ENCODE results near the gene GALK1. TPM values are rescaled to one million over a fixed set of nuclear protein-coding genes. Genes with fewer than 3 reads are reported as not detected.

The GALK1 gene
- total and polyA plus RNA-seq, 2 donors from 2014 or later: 34.5 to 105 TPM

DNA sequence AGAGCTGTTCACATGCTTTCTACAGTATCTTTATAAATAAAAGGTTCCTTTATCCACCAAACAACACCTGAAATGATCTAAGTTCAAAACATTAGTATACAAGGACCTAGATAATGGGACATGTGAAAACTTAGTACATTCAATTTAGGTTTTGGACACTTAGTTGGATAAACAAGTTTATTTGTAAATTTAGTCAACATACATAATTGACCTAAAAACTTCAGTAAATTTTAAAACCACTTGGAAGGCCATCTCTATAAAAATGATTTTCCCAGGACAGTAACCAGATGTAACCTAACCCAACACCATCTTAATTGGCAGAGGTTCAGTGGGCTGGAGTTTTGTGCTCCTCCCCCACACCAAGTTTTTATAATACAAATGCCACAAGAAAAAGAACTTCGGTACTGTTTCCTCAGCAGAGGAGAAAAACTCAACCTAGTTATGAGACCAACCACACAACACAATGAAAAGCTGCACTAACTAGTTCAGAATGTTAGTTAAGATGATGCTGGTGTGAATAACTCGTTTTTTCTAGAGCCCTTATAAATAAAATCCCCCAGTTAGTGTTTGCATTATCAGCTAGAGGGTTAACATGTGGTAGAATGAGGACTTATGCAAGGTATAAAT, 12.4 kb upstream of the GALK1 start:
- H3K9me3 ChIP-seq (ENCODE audit: control insufficient read depth in 2 of 3, insufficient read depth in 1 of 3, low read length in 3 of 3): no peaks in the 10 kb centered on the region
- H3K4me1 ChIP-seq (ENCODE audit: control insufficient read depth in 2 of 3, insufficient read depth in 2 of 3, low read depth in 1 of 3, low read length in 3 of 3): peaks cover 0 to 17% (median 0%) of the 10 kb centered on the region in 3 donors
- no peaks in the 10 kb centered on the region for H3K27me3 ChIP-seq (ENCODE audit: control insufficient read depth, insufficient read depth, low read length)
- TF ChIP-seq, protein P1, sequence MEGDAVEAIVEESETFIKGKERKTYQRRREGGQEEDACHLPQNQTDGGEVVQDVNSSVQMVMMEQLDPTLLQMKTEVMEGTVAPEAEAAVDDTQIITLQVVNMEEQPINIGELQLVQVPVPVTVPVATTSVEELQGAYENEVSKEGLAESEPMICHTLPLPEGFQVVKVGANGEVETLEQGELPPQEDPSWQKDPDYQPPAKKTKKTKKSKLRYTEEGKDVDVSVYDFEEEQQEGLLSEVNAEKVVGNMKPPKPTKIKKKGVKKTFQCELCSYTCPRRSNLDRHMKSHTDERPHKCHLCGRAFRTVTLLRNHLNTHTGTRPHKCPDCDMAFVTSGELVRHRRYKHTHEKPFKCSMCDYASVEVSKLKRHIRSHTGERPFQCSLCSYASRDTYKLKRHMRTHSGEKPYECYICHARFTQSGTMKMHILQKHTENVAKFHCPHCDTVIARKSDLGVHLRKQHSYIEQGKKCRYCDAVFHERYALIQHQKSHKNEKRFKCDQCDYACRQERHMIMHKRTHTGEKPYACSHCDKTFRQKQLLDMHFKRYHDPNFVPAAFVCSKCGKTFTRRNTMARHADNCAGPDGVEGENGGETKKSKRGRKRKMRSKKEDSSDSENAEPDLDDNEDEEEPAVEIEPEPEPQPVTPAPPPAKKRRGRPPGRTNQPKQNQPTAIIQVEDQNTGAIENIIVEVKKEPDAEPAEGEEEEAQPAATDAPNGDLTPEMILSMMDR (IDR thresholded peaks at IDR 0.05; ENCODE audit: borderline replicate concordance, extremely low read depth, insufficient read depth): no peak
- FAIRE-seq (no peak), DNase-seq (peak in 2 of 5 donors; percentile 27 to 54)
- H3K27ac ChIP-seq (ENCODE audit: low read depth in 2 of 2, low read length in 2 of 2): peak overlapping the region in 1 of 2 donors; percentile 33
- peaks cover 14 to 25% (median 18%) of the 10 kb centered on the region in 3 donors for H3K36me3 ChIP-seq (ENCODE audit: control insufficient read depth in 2 of 3, insufficient read depth in 3 of 3, low read length in 3 of 3)
- H3K4me3 ChIP-seq (ENCODE audit: low read length in 3 of 3): peak overlapping the region; percentile 86 to 98 (median 96)
- peak overlapping the region; percentile 40 to 98 (median 56) for H3K9ac ChIP-seq (ENCODE audit: low read length in 3 of 3)
- intact Hi-C loops (cut with DNase I): no loop called here

DNA sequence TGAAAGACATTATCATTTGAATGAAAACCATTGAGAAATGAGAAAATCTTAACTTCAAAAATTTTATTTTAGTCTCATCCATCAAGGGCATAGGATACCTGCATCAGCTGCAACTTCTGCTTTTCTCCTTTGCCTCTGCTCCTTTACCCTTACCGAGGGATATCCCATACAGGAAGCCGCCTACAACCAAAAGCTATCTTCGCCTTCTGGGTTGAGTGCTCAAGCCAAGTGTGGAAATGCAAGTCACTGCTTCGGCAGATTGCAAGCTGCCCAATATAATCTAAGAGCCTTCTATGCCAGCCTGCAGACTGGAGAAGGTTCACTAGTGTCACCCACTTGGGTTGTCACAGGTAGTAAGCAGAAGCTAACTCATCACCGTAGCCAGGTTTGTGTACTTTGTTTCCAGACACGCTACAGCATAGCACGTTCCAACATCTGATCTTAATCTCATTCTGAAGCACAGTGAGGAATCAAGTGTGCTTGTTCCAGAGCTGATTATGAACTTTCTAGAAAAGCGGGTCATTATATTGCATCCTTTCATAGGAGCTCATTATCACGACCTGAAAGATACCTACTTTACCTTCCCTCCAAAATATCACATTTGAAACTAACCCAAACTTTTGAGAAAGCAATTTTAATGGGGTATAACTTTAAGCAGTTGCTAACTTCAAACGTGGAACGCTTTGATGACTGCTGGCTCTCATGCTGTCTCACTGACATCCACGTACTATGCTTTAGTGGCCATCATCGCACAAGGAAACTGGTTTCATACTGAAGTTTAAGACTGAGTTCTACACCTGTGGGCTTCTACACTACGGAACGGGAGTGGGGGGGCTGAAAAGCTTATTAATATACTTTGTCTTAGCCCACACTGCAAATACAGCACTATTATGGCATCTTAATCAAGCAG, 11.6 kb upstream of the GALK1 start:
- no peak for FAIRE-seq
- peak overlapping the region in 2 of 3 donors; percentile 40 to 98 for H3K9ac ChIP-seq (ENCODE audit: low read length in 3 of 3)
- TF ChIP-seq, protein P1 (IDR thresholded peaks at IDR 0.05; ENCODE audit: borderline replicate concordance, extremely low read depth, insufficient read depth): no peak
- H3K9me3 ChIP-seq (ENCODE audit: control insufficient read depth in 2 of 3, insufficient read depth in 1 of 3, low read length in 3 of 3): no peaks in the 10 kb centered on the region
- peak overlapping the region in 1 of 2 donors; percentile 57 for H3K27ac ChIP-seq (ENCODE audit: low read depth in 2 of 2, low read length in 2 of 2)
- H3K4me3 ChIP-seq (ENCODE audit: low read length in 3 of 3): peak overlapping the region; percentile 86 to 98 (median 96)
- peaks cover 14 to 25% (median 18%) of the 10 kb centered on the region in 3 donors for H3K36me3 ChIP-seq (ENCODE audit: control insufficient read depth in 2 of 3, insufficient read depth in 3 of 3, low read length in 3 of 3)
- H3K4me1 ChIP-seq (ENCODE audit: control insufficient read depth in 2 of 3, insufficient read depth in 2 of 3, low read depth in 1 of 3, low read length in 3 of 3): peaks cover 0 to 17% (median 3%) of the 10 kb centered on the region in 3 donors
- intact Hi-C loops (cut with DNase I): no loop called here
- no peaks in the 10 kb centered on the region for H3K27me3 ChIP-seq (ENCODE audit: control insufficient read depth, insufficient read depth, low read length)
- peak in 2 of 5 donors; percentile 27 to 63 for DNase-seq

DNA sequence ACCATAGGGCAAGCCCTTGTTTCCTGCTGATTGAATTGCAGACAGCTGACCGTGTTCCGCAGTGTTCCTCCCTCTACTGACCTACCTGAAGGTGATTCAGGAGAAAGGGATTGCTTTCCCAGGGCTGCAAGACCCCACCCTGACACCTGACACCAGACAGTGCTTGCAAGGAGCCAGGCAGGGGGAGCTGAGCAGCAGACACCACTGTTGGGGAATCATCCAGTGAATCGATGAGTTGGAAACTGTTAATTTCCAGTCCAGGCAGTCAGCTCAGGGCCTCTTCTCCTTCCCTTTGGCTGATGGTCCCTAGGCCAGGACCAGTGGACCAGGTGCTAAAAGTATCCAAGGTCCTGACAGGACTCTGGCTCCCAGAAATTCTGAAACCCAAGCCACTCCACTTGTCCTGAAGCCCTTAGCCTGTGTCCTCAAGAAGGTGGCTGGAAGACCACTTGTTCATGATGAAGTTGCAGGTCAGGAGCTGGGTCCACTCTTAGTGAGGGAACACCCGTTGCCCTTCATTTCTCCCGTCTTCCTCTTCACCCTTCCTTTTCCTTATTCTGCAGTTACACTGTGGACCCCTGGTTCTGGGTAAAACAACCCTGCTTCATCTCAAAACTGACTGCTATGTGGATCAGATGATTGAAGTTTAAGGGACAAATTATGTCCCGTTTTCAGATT, 10.1 kb upstream of the GALK1 start:
- H3K4me1 ChIP-seq (ENCODE audit: control insufficient read depth in 2 of 3, insufficient read depth in 2 of 3, low read depth in 1 of 3, low read length in 3 of 3): peaks cover 0 to 17% (median 5%) of the 10 kb centered on the region in 3 donors
- H3K4me3 ChIP-seq (ENCODE audit: low read length in 3 of 3): no peak overlapping the region
- peaks cover 14 to 25% (median 18%) of the 10 kb centered on the region in 3 donors for H3K36me3 ChIP-seq (ENCODE audit: control insufficient read depth in 2 of 3, insufficient read depth in 3 of 3, low read length in 3 of 3)
- FAIRE-seq: no peak
- no peak overlapping the region for H3K9ac ChIP-seq (ENCODE audit: low read length in 3 of 3)
- H3K9me3 ChIP-seq (ENCODE audit: control insufficient read depth in 2 of 3, insufficient read depth in 1 of 3, low read length in 3 of 3): no peaks in the 10 kb centered on the region
- H3K27ac ChIP-seq (ENCODE audit: low read depth in 2 of 2, low read length in 2 of 2): no peak overlapping the region
- intact Hi-C loops (cut with DNase I): no loop called here
- TF ChIP-seq, protein P1 (IDR thresholded peaks at IDR 0.05; ENCODE audit: borderline replicate concordance, extremely low read depth, insufficient read depth): no peak
- DNase-seq: peak in 4 of 5 donors; percentile 50 to 87 (median 82)
- no peaks in the 10 kb centered on the region for H3K27me3 ChIP-seq (ENCODE audit: control insufficient read depth, insufficient read depth, low read length)
